Mammary epithelial cell (primary cell): ENCODE results near the gene ME3.

Source experiments
- CTCF ChIP-seq, 2 donors: IDR thresholded peaks in 1 of 2; conservative IDR thresholded peaks in 1 of 2; 2 replicates each; pipeline ENCODE4 v1.5.1; 2011 to 2012; ENCODE audit warnings: inconsistent platforms in 2 of 2, low read length in 2 of 2, mild to moderate bottlenecking in 2 of 2, control low read depth in 1 of 2, low read depth in 1 of 2; ENCODE audit not compliant: insufficient read depth in 1 of 2; ENCODE audit errors: extremely low read depth in 1 of 2
- EZH2 ChIP-seq: IDR thresholded peaks from 2 replicates; pipeline ENCODE4 v1.6.1; 2012; ENCODE audit warnings: low read length, inconsistent platforms, borderline replicate concordance

DNA sequence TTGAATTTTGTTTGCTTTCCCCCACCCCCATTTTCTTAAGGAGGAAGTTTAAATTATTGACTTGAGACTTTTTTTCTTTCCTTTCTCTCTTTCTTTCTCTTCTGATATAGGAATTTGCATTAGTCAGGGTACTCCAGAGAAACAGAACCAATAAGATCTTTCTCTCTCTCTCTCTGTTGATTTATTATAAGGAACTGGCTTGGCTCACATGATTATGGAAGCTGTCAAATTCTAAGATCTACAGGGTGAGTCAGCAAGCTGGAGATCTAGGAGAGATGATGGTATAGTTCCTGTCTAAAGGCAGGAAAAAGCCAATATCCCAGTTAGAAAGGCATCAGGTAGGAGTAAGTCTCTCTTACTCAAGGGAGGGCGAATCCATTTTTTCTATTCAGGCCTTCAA lies 233.7 kb downstream of the ME3 start:
- TF ChIP-seq CTCF (conservative IDR thresholded peaks at IDR 0.05 in 1 of 2, IDR thresholded peaks at IDR 0.05 in 1 of 2; ENCODE audit: extremely low read depth in 1 of 2, insufficient read depth in 1 of 2, low read depth in 1 of 2, low read length in 2 of 2) (no peak), EZH2 (no peak)
